ENCODE data around the gene EPB41L2. TPM values are rescaled to one million over a fixed set of nuclear protein-coding genes. Genes with fewer than 3 reads are reported as not detected.

The EPB41L2 gene
- total RNA-seq, 4 donors from 2014 or later = 11.6 to 24.0 (median 14.6) TPM

DNA sequence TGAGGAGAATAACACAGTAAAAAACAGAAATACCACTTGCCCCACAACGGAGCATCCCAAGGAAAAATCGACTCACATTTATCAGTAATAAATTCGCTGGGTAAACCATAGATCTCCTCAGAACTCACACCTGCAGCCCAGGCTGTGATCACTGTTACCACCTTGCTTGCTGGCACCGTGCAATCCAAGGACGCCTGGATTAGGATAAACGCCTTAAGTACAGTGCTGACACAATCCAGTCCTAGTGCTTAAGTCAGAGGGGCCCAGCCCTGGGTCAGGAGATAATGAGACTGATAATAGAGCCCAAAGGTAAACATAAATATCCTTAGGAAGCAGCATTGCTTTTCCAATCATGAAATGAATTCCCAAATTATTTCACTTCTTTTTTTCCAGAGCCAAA is 62.5 kb downstream of the EPB41L2 start:
- Histone ChIP-seq H3K4me1 (peaks cover 18 to 25% of the 10 kb centered on the region in 2 donors), H3K27me3 (no peaks in the 10 kb centered on the region), H3K4me3 (peak overlapping the region in 2 of 4 donors; percentile 34 to 35), H3K36me3 (no peaks in the 10 kb centered on the region), H3K27ac (no peak overlapping the region), H3K9me3 (no peaks in the 10 kb centered on the region)
- in situ Hi-C loops (cut with MboI; ENCODE audit: low sequenced_read_pairs in 4 of 4) (no loop called here), intact Hi-C loops (cut with DNase I; ENCODE audit: low total_unique reads) (no loop called here)
- TF ChIP-seq, protein P1, sequence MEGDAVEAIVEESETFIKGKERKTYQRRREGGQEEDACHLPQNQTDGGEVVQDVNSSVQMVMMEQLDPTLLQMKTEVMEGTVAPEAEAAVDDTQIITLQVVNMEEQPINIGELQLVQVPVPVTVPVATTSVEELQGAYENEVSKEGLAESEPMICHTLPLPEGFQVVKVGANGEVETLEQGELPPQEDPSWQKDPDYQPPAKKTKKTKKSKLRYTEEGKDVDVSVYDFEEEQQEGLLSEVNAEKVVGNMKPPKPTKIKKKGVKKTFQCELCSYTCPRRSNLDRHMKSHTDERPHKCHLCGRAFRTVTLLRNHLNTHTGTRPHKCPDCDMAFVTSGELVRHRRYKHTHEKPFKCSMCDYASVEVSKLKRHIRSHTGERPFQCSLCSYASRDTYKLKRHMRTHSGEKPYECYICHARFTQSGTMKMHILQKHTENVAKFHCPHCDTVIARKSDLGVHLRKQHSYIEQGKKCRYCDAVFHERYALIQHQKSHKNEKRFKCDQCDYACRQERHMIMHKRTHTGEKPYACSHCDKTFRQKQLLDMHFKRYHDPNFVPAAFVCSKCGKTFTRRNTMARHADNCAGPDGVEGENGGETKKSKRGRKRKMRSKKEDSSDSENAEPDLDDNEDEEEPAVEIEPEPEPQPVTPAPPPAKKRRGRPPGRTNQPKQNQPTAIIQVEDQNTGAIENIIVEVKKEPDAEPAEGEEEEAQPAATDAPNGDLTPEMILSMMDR (IDR thresholded peaks at IDR 0.05 in 4 of 5, conservative IDR thresholded peaks at IDR 0.05 in 1 of 5) = no peak
- no peak for TF ChIP-seq POLR2A (IDR thresholded peaks at IDR 0.05)
- ATAC-seq (no peak), DNase-seq (no peak)

DNA sequence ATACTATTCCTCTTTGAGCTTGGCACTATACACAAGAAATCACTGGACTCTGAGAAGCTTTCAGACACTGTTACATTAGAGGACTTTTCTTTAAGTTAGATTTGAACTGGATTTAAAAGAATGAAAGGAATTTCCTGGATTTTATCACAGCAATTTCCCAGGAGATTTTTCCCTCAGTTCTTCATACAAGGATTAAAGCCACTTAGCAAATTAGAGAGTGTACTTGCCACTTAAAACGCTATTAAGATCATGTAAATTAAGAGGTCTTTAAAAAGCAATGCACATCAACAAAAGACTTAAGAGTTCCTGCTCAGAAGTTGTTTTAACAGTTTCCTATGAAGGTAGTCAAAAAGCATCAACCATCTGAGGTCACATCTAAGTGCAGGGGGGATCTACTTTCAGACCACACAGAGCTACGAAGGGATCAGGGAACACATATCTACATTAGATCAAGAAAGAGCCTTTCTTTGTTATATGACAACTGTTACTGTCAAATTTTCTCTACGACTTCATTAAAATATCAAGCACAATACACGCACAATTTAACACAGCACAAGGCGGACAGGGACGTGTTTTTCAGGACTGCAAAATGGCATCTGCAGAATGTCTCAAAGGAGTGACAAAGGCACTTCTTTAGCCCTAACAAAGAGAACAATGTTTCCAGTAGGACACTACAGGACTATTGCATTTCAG is 65.8 kb downstream of the EPB41L2 start:
- intact Hi-C loops (cut with DNase I; ENCODE audit: low total_unique reads) = no loop called here
- Histone ChIP-seq H3K4me3 (no peak overlapping the region), H3K27me3 (no peaks in the 10 kb centered on the region), H3K27ac (no peak overlapping the region), H3K36me3 (no peaks in the 10 kb centered on the region), H3K4me1 (peaks cover 2 to 13% of the 10 kb centered on the region in 2 donors), H3K9me3 (no peaks in the 10 kb centered on the region)
- DNase-seq (no peak), ATAC-seq (no peak)
- in situ Hi-C loops (cut with MboI; ENCODE audit: low sequenced_read_pairs in 4 of 4) = no loop called here
- TF ChIP-seq, protein P1 (IDR thresholded peaks at IDR 0.05 in 4 of 5, conservative IDR thresholded peaks at IDR 0.05 in 1 of 5) = no peak
- no peak for TF ChIP-seq POLR2A (IDR thresholded peaks at IDR 0.05)

DNA sequence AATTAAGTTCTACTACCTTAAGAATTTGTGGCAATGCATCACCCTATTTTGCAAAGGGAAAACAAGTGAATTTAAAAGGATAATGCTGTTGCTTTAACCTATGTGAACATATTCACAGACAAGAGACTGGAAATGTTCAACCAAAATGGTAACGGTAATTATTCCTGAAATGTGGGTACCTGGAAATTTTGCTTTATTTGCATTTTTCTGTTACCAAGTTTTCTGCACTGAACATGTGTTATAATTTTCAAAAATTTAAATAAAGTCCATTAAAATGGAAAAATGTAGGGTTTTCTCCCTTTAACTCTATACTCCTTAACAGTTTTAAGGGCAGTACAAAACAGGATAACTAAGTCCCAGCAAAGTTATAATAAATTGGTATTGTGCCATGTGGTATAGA is 66.4 kb downstream of the EPB41L2 start:
- no peak for DNase-seq
- H3K9me3 ChIP-seq = no peaks in the 10 kb centered on the region
- intact Hi-C loops (cut with DNase I; ENCODE audit: low total_unique reads) = no loop called here
- H3K36me3 ChIP-seq = no peaks in the 10 kb centered on the region
- no peaks in the 10 kb centered on the region for H3K27me3 ChIP-seq
- H3K4me1 ChIP-seq = peaks cover 0 to 12% of the 10 kb centered on the region in 2 donors
- in situ Hi-C loops (cut with MboI; ENCODE audit: low sequenced_read_pairs in 4 of 4) = no loop called here
- no peak overlapping the region for H3K27ac ChIP-seq
- H3K4me3 ChIP-seq = no peak overlapping the region
- TF ChIP-seq, protein P1 (IDR thresholded peaks at IDR 0.05 in 4 of 5, conservative IDR thresholded peaks at IDR 0.05 in 1 of 5) = no peak
- no peak for TF ChIP-seq POLR2A (IDR thresholded peaks at IDR 0.05)
- ATAC-seq = no peak

DNA sequence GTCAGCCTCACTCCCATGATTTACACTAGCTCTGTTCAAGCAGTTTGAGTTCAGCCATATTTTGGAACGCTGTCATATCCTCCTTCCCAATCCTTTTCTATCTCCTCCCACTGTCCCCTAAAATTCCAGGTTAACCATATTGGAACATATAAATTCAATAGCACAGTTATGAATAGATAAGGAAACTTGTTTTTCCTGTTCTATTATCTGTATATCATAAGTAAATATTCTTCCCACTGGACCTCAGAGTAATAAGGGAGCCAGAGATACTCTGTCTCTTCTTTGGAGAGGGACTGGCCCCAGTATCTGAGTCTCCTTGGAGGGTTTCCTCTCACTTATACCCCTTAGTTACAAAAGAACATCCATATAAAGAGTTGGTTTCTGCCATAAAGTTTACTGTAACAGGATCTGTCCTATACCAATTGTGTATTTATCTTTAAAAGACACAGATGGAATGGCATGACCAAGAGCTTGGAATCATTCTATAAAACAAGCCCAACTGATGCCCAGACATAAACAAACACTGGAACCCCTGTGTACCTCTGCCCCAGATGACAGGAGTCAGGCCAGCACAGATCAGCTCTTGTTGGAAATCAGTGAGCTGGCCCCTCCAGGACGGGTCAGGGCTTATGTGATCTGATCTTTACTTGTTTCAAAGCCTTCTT is 67.1 kb downstream of the EPB41L2 start:
- no peak for TF ChIP-seq POLR2A (IDR thresholded peaks at IDR 0.05)
- TF ChIP-seq, protein P1 (IDR thresholded peaks at IDR 0.05 in 4 of 5, conservative IDR thresholded peaks at IDR 0.05 in 1 of 5) = no peak
- Histone ChIP-seq H3K27me3 (no peaks in the 10 kb centered on the region), H3K4me1 (peaks cover 0 to 4% of the 10 kb centered on the region in 2 donors), H3K4me3 (no peak overlapping the region), H3K27ac (no peak overlapping the region), H3K36me3 (no peaks in the 10 kb centered on the region), H3K9me3 (no peaks in the 10 kb centered on the region)
- ATAC-seq (no peak), DNase-seq (no peak)
- in situ Hi-C loops (cut with MboI; ENCODE audit: low sequenced_read_pairs in 4 of 4) = no loop called here
- intact Hi-C loops (cut with DNase I; ENCODE audit: low total_unique reads) = no loop called here
